ENCODE measurements around the gene AURKB. TPM values are rescaled to one million over a fixed set of nuclear protein-coding genes. Genes with fewer than 3 reads are reported as not detected.
"Not testable (repeated sequence)": the region's sequence is repeated elsewhere in the genome, so short reads cannot be mapped to it uniquely, and the experiment has no call there.

AURKB gene
- total RNA-seq, 4 donors from 2014 or later: 3.2 to 12.9 (median 8.6) TPM

DNA sequence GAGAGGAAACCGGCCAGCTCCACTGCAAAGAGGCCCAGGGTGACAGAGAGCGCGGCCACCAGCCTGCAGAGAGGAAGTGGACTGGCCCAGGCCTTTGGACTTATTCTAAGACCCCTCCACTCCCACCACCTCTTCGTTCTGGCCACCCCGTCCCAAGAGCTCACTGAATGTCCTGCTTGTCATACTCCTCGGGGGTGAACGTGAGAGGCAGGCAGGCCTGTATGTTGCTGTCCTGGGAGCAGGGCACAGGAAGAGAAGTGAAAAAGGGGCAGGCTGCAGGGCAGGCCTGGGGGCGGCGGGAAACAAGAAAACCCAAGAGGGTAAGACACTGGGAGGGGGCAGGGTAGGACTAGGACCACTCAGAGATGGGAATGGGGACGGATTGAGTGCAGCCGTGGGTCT, 34.6 kb downstream of the AURKB start:
- intact Hi-C loops (cut with DNase I; ENCODE audit: low total_unique reads): no loop called here
- TF ChIP-seq POLR2A (IDR thresholded peaks at IDR 0.05) (no peak), CTCF (IDR thresholded peaks at IDR 0.05) (no peak)
- DNase-seq (ENCODE audit: low spot score in 2 of 2): peak in 1 of 2 donors; percentile 84
- peak overlapping the region; percentile 24 for H3K4me3 ChIP-seq (ENCODE audit: low read depth, poor library complexity, severe bottlenecking)
- 4 to 7% methylated on average over 11 of the region's 11 CpGs for WGBS, 2 donors

GRCh38 chr17:8173871-8174322, 36.5 kb downstream of the AURKB start:
- intact Hi-C loops (cut with DNase I; ENCODE audit: low total_unique reads): no loop called here
- H3K4me3 ChIP-seq (ENCODE audit: low read depth, poor library complexity, severe bottlenecking): no peak overlapping the region
- 4 to 5% methylated on average over 14 of the region's 14 CpGs for WGBS, 2 donors
- no peak for TF ChIP-seq POLR2A (IDR thresholded peaks at IDR 0.05)
- TF ChIP-seq CTCF (IDR thresholded peaks at IDR 0.05): no peak
- DNase-seq (ENCODE audit: low spot score in 2 of 2): no peak

- DNase-seq (ENCODE audit: low spot score in 2 of 2): peak; percentile 86 to 95
- H3K4me3 ChIP-seq (ENCODE audit: low read depth, poor library complexity, severe bottlenecking): no peak overlapping the region
- TF ChIP-seq CTCF (IDR thresholded peaks at IDR 0.05) (no peak), POLR2A (IDR thresholded peaks at IDR 0.05) (peak in 1 of 2 donors; percentile 96)
- whole genome bisulfite sequencing, 2 donors: 0% methylated on average over 23 of the region's 23 CpGs
- intact Hi-C loops (cut with DNase I; ENCODE audit: low total_unique reads): no loop called here
Measured at GRCh38 chr17:8173056-8173870, 37.1 kb downstream of the AURKB start.

DNA sequence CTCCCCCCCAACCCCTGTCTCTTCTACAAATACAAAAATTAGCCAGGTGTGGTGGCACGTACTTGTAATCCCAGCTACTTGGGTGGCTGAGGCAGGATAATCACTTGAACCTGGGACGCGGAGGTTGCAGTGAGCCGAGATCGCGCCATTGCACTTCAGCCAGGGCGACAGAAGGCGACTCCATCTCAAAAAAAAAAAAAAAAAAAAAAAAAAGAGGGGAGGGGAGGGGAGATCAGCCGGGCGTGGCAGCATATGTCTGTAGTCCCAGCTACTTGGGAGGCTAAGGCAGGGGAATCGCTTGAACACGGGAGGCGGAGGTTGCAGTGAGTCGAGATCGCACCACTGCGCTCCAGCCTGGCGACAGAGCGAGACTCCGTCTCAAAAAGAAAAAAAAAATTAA, 40.2 kb downstream of the AURKB start:
- intact Hi-C loops (cut with DNase I; ENCODE audit: low total_unique reads); DNase-seq (ENCODE audit: low spot score in 2 of 2): not testable (repeated sequence)
- 88 to 90% methylated on average over 19 of the region's 19 CpGs for WGBS, 2 donors

DNA sequence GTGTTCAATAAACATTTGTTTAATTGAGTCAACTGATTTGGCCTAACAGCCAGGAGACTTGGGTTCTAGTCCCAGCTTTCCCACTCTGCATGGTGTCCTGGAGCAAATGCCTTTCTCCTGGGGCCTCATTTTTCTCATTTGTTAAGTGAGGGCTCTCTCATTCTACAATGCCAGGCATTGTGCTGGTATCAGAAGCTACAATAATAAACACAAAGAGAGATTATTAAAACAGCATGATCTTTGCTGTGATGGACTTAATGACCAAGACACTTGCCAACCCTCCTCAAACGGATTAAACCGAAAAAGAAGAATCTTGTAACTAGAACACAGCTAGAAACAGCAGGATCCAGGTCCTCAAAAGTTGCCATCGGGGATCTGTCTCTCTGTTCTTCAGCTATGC, 42.8 kb downstream of the AURKB start:
- H3K4me3 ChIP-seq (ENCODE audit: low read depth, poor library complexity, severe bottlenecking): no peak overlapping the region
- WGBS, 2 donors: 76 to 77% methylated on average over 3 of the region's 3 CpGs
- intact Hi-C loops (cut with DNase I; ENCODE audit: low total_unique reads): no loop called here
- DNase-seq (ENCODE audit: low spot score in 2 of 2): no peak
- no peak for TF ChIP-seq CTCF (IDR thresholded peaks at IDR 0.05)

More for the DNA sequence above, 40.2 kb downstream of the AURKB start:
- not testable (repeated sequence) for H3K4me3 ChIP-seq (ENCODE audit: low read depth, poor library complexity, severe bottlenecking)

DNA sequence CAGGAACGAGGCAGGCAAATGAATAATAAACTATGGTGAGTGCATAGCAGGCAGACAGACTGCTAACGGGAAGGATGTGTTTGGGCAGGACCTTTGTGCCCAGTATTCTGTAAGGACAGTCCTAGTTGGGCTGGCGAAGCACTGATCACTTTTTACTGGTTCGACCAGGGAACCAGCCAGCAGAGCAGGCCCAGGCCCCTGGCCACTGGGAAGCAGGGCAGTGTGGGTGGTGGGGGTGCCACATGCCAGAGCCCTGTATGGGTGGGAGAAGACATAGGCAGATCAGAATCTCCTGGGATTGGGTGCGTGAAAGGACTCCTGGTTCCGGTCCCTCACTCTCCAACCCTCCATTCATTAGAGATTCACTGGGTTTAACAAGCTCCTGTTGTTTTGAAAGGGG, 43.6 kb downstream of the AURKB start:
- intact Hi-C loops (cut with DNase I; ENCODE audit: low total_unique reads): no loop called here
- TF ChIP-seq CTCF (IDR thresholded peaks at IDR 0.05): no peak
- no peak for TF ChIP-seq POLR2A (IDR thresholded peaks at IDR 0.05)
- DNase-seq (ENCODE audit: low spot score in 2 of 2): no peak
- no peak overlapping the region for H3K4me3 ChIP-seq (ENCODE audit: low read depth, poor library complexity, severe bottlenecking)
- 64 to 71% methylated on average over 6 of the region's 6 CpGs for WGBS, 2 donors
